ENCODE results near the gene TRPM8. TPM values are rescaled to one million over a fixed set of nuclear protein-coding genes. Genes with fewer than 3 reads are reported as not detected.

Gene TRPM8
- total RNA-seq, 4 donors from 2014 or later = not detected

GRCh38 chr2:233994151-233994550 is 77.0 kb downstream of the TRPM8 start:
- 14 to 89% methylated on average over 1 to 5 of the region's 5 CpGs for WGBS, 2 donors (ENCODE audit: low coverage in 1 of 2)
- H3K4me1 ChIP-seq = no peaks in the 10 kb centered on the region
- no peak for ATAC-seq
- H3K27me3 ChIP-seq = peaks cover 40% of the 10 kb centered on the region
- no peaks in the 10 kb centered on the region for H3K36me3 ChIP-seq
- H3K27ac ChIP-seq = no peak overlapping the region
- H3K4me3 ChIP-seq = no peak overlapping the region
- peaks cover 0 to 14% (median 0%) of the 10 kb centered on the region in 3 donors for H3K9me3 ChIP-seq
- TF ChIP-seq POLR2AphosphoS5 (IDR thresholded peaks at IDR 0.05) = no peak
- no peak for TF ChIP-seq CTCF (IDR thresholded peaks at IDR 0.05)
- no peak for TF ChIP-seq EP300 (IDR thresholded peaks at IDR 0.05)
- no peak for TF ChIP-seq POLR2A (IDR thresholded peaks at IDR 0.05)

- Histone ChIP-seq H3K27me3 (peaks cover 39% of the 10 kb centered on the region), H3K9me3 (peaks cover 0 to 14% (median 0%) of the 10 kb centered on the region in 3 donors), H3K4me1 (no peaks in the 10 kb centered on the region), H3K4me3 (no peak overlapping the region), H3K36me3 (no peaks in the 10 kb centered on the region), H3K27ac (no peak overlapping the region)
- WGBS, 2 donors (ENCODE audit: low coverage in 1 of 2) = 37 to 57% methylated on average over 2 to 3 of the region's 5 CpGs
- no peak for TF ChIP-seq EP300 (IDR thresholded peaks at IDR 0.05)
- no peak for TF ChIP-seq CTCF (IDR thresholded peaks at IDR 0.05)
- TF ChIP-seq POLR2A (IDR thresholded peaks at IDR 0.05) = no peak
- TF ChIP-seq POLR2AphosphoS5 (IDR thresholded peaks at IDR 0.05) = no peak
- ATAC-seq = no peak
These were observed 78.8 kb downstream of the TRPM8 start for GRCh38 chr2:233996000-233996399.

- no peak for ATAC-seq
- H3K4me3 ChIP-seq = no peak overlapping the region
- TF ChIP-seq CTCF (IDR thresholded peaks at IDR 0.05) (no peak), POLR2AphosphoS5 (IDR thresholded peaks at IDR 0.05) (no peak), POLR2A (IDR thresholded peaks at IDR 0.05) (no peak), EP300 (IDR thresholded peaks at IDR 0.05) (no peak)
- peaks cover 0 to 14% (median 0%) of the 10 kb centered on the region in 3 donors for H3K9me3 ChIP-seq
- no peaks in the 10 kb centered on the region for H3K4me1 ChIP-seq
- H3K27ac ChIP-seq = no peak overlapping the region
- 33 to 38% methylated on average over 5 of the region's 5 CpGs for WGBS, 2 donors (ENCODE audit: low coverage in 1 of 2)
- H3K27me3 ChIP-seq = peaks cover 36% of the 10 kb centered on the region
- H3K36me3 ChIP-seq = no peaks in the 10 kb centered on the region
These were observed 79.3 kb downstream of the TRPM8 start for GRCh38 chr2:233996461-233996860.

- Histone ChIP-seq H3K36me3 (no peaks in the 10 kb centered on the region), H3K9me3 (peaks cover 0 to 9% (median 0%) of the 10 kb centered on the region in 3 donors), H3K4me1 (no peaks in the 10 kb centered on the region), H3K27ac (no peak overlapping the region), H3K27me3 (peaks cover 39% of the 10 kb centered on the region), H3K4me3 (no peak overlapping the region)
- WGBS, 2 donors (ENCODE audit: low coverage in 1 of 2) = no CpG with 5 or more reads among the region's 1 CpG
- ATAC-seq = no peak
- TF ChIP-seq POLR2A (IDR thresholded peaks at IDR 0.05) (no peak), POLR2AphosphoS5 (IDR thresholded peaks at IDR 0.05) (no peak), CTCF (IDR thresholded peaks at IDR 0.05) (no peak), EP300 (IDR thresholded peaks at IDR 0.05) (no peak)
These were observed 80.5 kb downstream of the TRPM8 start for GRCh38 chr2:233997707-233998106.

- Histone ChIP-seq H3K36me3 (no peaks in the 10 kb centered on the region), H3K4me3 (no peak overlapping the region), H3K27me3 (peaks cover 40% of the 10 kb centered on the region), H3K27ac (no peak overlapping the region), H3K9me3 (no peaks in the 10 kb centered on the region), H3K4me1 (no peaks in the 10 kb centered on the region)
- WGBS, 2 donors (ENCODE audit: low coverage in 1 of 2) = 68% methylated on average over 7 of the region's 10 CpGs; no CpG with 5 or more reads in 1 of the 2 donors
- TF ChIP-seq EP300 (IDR thresholded peaks at IDR 0.05) (no peak), POLR2A (IDR thresholded peaks at IDR 0.05) (no peak), CTCF (IDR thresholded peaks at IDR 0.05) (no peak), POLR2AphosphoS5 (IDR thresholded peaks at IDR 0.05) (no peak)
- no peak for ATAC-seq
These were observed 82.0 kb downstream of the TRPM8 start for GRCh38 chr2:233999182-233999581.
